ENCODE data around the gene GNAL. TPM values are rescaled to one million over a fixed set of nuclear protein-coding genes. Genes with fewer than 3 reads are reported as not detected.
A peak's percentile ranks its signal among the peaks of the same experiment; 100 is the strongest.
"Not testable (repeated sequence)": the region's sequence is repeated elsewhere in the genome, so short reads cannot be mapped to it uniquely, and the experiment has no call there.

Gene GNAL
- polyA plus RNA-seq, 1 donor: 1.1 TPM

DNA sequence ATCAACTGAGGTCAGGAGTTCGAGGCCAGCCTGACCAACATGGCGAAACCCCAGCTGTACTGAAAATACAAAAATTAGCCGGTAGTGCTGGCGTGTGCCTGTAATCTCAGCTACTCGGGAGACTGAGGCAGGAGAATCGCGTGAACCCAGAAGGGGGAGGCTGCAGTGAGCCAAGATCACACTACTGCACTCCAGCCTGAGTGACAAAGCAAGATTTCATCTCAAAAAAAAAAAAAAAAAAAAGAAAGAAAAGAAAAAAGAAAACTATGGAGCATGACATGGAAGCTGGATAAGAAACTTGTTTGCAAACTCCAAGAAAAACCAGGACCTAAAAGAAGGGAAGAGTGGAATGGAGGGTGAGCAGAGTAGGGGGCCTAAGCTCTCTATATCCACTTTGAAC is 160.2 kb downstream of the GNAL start:
- DNase-seq (ENCODE audit: low read depth): no peak

GRCh38 chr18:11849841-11850634 is 161.0 kb downstream of the GNAL start:
- no peak for DNase-seq (ENCODE audit: low read depth)

GRCh38 chr18:11850821-11851145 is 161.7 kb downstream of the GNAL start:
- DNase-seq (ENCODE audit: low read depth): peak; percentile 71

GRCh38 chr18:11851146-11851805 is 162.2 kb downstream of the GNAL start, which contains the start of gene CHMP1B:
Gene CHMP1B (plus strand): TSS chr18:11851413. CDS start chr18:11851512, 99 bp downstream.
- peak; percentile 86 for DNase-seq (ENCODE audit: low read depth)

DNA sequence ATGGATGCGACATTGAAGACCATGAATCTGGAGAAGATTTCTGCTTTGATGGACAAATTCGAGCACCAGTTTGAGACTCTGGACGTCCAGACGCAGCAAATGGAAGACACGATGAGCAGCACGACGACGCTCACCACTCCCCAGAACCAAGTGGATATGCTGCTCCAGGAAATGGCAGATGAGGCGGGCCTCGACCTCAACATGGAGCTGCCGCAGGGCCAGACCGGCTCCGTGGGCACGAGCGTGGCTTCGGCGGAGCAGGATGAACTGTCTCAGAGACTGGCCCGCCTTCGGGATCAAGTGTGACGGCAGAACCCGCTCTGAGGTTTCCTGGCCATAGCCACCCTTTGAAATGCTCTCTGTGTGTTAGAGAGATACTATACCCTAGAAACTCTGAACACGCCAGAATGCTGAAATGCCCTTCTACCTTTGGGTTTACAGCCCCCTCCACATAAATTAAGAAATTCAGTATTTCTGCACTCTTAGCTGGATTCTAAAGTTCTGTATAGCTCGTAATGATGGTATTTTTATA is 162.8 kb downstream of the GNAL start:
- DNase-seq (ENCODE audit: low read depth): no peak

- DNase-seq (ENCODE audit: low read depth): not testable (repeated sequence)
These were observed 165.5 kb downstream of the GNAL start for GRCh38 chr18:11854554-11854953.

DNA sequence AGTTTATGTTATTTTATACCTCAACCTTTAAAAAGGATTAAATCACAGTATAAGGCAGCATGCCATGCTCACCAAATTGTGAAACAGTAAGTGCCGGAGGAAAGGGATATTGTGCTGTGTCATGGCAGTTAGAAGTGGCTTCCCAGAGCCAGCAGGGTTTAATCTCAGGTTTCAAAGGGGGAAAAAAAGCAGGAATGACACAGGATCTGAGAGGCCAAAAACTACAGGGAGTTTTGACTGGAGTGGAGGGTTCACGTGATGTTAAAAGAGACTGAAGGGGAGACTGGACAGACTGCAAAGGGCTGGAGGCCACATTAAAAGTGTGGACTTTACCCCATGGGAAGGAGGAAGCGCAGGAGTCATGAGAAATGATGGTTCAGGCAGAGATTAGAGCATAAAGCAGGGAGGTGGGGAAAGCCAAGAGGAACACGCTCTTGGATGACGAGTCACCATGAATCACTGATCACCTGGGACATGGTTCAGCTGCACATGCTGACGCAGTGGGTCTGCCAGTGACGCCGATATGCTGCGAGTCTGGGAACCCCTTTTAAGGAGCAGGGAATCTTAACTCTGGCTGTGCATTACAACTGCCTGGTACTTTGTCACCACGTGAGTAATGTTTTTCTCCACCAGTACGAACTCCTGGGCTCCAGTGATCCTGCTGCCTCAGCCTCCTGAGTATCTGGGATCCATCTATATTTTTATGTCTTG is 168.3 kb downstream of the GNAL start:
- DNase-seq (ENCODE audit: low read depth): no peak

- DNase-seq (ENCODE audit: low read depth): no peak
These were observed 170.3 kb downstream of the GNAL start for GRCh38 chr18:11859282-11859830.

DNA sequence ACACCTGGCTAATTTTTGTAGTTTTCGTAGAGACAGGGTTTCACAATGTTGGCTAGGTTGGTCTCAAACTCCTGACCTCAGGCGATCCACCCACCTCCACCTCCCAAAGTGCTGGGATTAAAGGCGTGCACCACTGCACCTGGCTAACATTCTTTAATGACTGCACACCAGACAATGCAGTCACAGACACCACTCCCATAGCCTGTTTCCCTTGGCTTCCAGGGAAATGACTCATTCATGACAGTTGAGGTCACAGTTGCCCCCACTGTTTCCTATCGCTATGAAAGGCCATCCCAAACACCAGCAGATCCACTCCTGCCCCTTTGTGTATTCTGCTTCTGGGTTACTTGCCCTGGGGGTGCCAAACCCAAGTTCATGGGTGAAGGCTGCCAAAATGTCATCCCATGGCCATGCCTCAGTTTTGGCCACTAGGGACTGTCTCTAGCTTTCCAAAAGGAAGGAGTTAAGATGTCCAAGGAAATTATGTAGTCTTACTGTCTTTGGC is 170.9 kb downstream of the GNAL start:
- no peak for DNase-seq (ENCODE audit: low read depth)

DNA sequence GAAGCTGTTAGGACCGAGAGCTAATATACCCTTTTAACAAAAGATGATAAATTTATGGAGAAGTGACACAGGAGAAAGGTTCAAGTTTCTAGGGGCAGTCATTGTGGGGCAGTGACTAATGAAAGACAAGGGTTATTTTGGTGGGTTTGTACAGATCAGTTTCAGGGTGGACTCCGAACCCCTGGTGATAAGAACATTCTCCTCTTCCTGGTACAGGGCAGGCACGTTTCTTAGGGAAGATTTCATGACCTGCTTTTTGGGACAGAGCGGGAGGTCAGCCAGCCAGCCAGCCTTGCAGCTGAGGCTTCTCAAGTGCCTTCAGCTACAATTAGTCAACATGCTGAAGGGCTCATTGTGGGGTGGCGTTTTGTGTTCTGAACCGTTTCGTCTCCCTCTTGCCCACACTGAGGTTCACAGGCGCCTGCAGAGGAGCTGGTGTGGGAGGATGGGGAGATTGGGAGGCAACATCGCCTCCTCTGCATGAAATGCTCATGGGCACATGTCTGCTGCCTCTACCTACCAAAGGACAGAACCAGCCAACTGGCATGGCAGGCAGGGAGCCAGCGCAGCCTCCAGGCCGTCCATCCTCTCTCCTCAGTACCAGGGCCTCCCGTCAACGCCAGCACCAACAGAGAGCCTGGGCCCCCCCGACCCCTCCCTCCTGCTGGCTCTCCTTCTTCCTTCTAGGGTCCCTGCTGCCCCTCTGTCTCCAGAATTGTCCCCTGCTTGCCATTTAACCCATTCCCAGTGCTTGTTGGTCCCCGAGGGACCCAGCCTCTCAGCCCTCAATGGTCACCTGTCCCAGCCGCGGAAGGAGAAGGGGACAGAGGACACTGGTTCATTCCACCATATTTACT is 171.8 kb downstream of the GNAL start:
- DNase-seq (ENCODE audit: low read depth): no peak

GRCh38 chr18:11861583-11862288 is 172.7 kb downstream of the GNAL start:
- no peak for DNase-seq (ENCODE audit: low read depth)

GRCh38 chr18:11862468-11863137 is 173.5 kb downstream of the GNAL start:
- DNase-seq (ENCODE audit: low read depth): no peak

DNA sequence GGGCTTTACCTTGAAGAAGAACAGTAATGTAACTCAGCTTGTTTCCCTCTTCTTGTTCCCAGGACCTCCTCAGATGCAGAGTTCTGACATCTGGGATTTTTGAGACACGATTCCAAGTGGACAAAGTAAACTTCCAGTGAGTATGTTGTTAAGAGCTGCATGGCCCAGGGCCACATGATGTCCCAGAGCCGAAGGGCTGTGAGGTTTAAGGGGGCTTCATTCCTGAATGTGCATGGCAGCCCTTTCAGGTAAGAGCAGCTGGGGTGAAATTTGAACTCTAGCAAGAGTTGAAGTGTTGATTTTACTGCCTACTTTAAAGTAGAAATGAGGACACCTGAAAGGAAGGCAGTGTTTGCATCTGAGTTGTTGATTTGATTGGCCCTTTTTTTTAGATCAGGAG is 175.4 kb downstream of the GNAL start:
- no peak for DNase-seq (ENCODE audit: low read depth)

DNA sequence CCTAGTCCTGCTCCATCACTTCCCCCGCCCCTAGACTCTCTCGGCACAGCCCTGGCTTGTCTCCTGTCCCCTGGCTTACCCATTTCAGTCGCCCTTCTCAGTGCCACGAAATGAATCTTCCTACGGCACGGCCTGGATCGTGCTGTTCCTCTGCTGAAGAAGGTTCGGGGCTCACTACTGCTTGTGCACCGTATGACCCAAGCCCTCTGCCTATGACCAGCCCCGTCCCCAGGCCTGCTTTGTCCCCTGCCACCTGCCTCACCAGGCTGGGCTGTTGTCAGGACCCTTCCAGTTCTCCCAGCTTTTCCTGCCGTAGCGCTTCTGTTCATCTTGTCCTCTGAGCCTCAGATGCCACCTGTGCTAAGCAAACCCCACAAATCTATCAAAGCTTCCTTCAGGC is 176.0 kb downstream of the GNAL start:
- no peak for DNase-seq (ENCODE audit: low read depth)

GRCh38 chr18:11866329-11866728 is 177.3 kb downstream of the GNAL start:
- no peak for DNase-seq (ENCODE audit: low read depth)

DNA sequence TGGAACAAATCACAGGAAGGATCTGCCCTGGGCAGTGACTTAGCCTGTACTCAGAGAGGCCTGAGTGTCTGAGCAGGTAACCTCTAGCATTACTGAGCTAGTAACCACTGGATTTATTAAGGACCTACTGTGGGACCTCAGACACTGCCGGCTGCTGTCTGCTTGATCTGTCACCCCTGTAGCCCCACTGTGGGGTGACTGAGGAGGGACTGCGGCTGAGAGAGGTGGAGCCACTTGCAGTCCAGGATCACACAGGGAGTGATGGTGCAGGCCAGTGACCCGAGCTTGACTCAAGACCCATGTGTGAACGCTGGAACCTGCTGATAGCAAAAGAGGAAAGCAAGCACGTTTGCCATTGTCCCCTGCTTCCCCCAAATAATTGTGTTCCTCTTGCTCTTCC is 177.7 kb downstream of the GNAL start:
- DNase-seq (ENCODE audit: low read depth): no peak

- DNase-seq (ENCODE audit: low read depth): no peak
These were observed 179.2 kb downstream of the GNAL start for GRCh38 chr18:11868230-11868629.

- DNase-seq (ENCODE audit: low read depth): no peak
These were observed 182.4 kb downstream of the GNAL start for GRCh38 chr18:11871501-11871900.

DNA sequence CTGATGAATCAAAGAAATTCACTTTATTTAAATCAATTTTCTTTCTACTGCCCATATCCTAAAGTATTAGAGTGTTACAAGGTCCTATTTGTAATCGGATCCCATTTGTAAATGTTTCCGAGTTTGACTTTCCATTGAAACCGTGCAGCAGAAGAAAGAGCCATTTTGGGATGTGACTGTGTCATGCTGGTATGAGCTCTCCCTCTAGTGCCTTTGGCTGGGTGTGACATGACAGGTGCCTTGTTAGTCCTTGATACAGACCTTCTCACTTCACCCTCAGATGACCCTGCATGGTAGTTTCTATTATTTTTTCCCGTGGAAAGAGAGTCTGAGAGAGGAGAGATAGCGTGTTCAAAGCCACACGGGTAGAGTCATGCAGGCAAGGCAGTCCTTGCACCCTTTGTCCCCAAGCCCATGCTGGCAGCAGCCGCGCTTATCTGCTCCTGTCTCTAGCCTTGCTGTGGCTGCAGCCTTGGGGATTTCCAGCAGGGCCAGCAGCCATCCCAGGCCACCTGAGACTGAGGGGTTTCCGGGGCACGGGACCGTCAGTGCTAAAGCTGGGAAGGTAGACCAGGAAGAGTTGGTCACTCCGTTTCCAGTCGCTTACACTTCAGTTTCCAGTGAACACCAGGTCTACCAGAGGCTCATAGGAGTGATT is 183.5 kb downstream of the GNAL start:
- DNase-seq (ENCODE audit: low read depth): no peak
